ENCODE data around the gene PRELID1. TPM values are rescaled to one million over a fixed set of nuclear protein-coding genes. Genes with fewer than 3 reads are reported as not detected.

The PRELID1 gene
- total RNA-seq, 2 donors from 2014 or later, result 161 to 206 TPM

DNA sequence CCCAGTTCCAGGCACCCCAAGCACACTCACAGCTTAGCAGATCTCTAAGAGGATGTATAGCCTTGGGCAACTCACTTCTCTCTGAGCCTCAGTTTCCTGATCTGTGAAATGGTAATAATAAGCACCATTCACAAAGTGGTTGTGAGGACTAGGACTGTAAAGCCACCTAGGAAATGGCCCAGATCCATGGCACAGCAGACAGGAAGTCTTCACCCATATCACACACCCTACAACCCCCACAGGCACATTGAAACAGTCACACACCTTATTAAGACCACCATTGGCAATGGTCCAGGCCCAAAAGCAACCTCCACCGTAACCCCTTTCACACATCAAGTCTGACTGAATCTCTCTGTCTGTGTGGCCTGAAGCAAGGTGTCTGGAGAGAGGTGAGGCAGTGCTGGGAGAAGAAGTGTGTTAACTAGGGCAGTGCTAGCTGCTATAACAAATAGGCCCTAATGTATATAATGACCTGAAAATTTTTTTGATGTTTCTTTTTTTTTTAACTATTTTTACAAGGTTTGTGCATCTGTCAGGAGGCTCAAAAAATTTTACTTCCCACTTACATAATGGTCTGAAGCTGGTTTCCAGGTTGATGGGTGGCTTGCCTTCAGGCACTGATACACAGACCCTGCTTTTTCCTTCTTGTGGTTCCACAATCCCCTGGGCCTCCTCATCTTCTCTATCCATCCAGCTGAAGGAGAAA, 51.7 kb downstream of the PRELID1 start:
- Mint-ChIP-seq H3K27ac (no peak overlapping the region), H3K9me3 (peaks cover 0 to 17% of the 10 kb centered on the region in 2 donors), H3K36me3 (peaks cover 14 to 47% of the 10 kb centered on the region in 2 donors)
- DNase-seq (ENCODE audit: low spot score in 2 of 2), result no peak
- no peak for ATAC-seq

DNA sequence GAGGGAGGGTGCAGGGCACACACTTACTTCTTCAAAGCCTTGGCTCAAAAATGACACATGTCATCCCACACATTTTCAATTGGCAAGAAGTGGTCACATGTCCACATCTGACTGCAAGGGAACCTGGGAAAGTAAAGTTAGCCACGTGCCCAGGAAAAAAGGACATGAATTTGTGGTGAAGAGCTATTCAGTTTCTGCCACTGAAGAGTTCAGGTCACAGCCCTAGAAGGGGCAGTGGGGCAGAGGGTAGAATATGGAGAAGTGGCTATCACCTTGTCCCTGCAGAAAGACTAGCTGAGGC, 52.2 kb downstream of the PRELID1 start:
- peaks cover 0 to 17% of the 10 kb centered on the region in 2 donors for H3K9me3 Mint-ChIP-seq
- no peak overlapping the region for H3K27ac Mint-ChIP-seq
- H3K36me3 Mint-ChIP-seq, result peaks cover 11 to 44% of the 10 kb centered on the region in 2 donors
- DNase-seq (ENCODE audit: low spot score in 2 of 2) (no peak), ATAC-seq (no peak)

Other genes with a start within 250 kb of the PRELID1 start
- gene FGFR4, start 216.9 kb upstream of the PRELID1 start, total RNA-seq, result 1 to 10 TPM in 1 of 2 donors, under 1 TPM in 1; 0.75 to 2.3 TPM
- gene NSD1, start 170.0 kb upstream of the PRELID1 start, total RNA-seq, result 10 to 100 TPM; 62.6 to 80.5 TPM
- 10 to 100 TPM; 14.8 to 21.5 TPM for gene RAB24, start 80 bp upstream of the PRELID1 start, total RNA-seq
- 10 to 100 TPM; 31.4 to 73.9 TPM for gene MXD3, start 8.1 kb downstream of the PRELID1 start, total RNA-seq
- gene LMAN2, start 47.9 kb downstream of the PRELID1 start, total RNA-seq, result 100 to 1,000 TPM in 1 of 2 donors, 10 to 100 TPM in 1; 96.7 to 108 TPM
- gene RGS14, start 54.1 kb downstream of the PRELID1 start, total RNA-seq, result 10 to 100 TPM; 22.0 to 77.6 TPM
- under 1 TPM; 0.07 to 0.19 TPM for gene SLC34A1, start 80.6 kb downstream of the PRELID1 start, total RNA-seq
- gene PFN3, start 96.9 kb downstream of the PRELID1 start, total RNA-seq, result not detected
- 1 to 10 TPM; 2.2 to 9.8 TPM for gene F12, start 105.8 kb downstream of the PRELID1 start, total RNA-seq
- gene GRK6, start 122.9 kb downstream of the PRELID1 start, total RNA-seq, result 100 to 1,000 TPM; 104 to 125 TPM
- 10 to 100 TPM in 1 of 2 donors, 1 to 10 TPM in 1; 4.1 to 11.4 TPM for gene PRR7, start 143.0 kb downstream of the PRELID1 start, total RNA-seq
- 10 to 100 TPM in 1 of 2 donors, 1 to 10 TPM in 1; 5.5 to 20.2 TPM for gene DBN1, start 169.8 kb downstream of the PRELID1 start, total RNA-seq
- gene PDLIM7, start 193.8 kb downstream of the PRELID1 start, total RNA-seq, result 10 to 100 TPM; 44.6 to 47.5 TPM
- gene DOK3, start 206.0 kb downstream of the PRELID1 start, total RNA-seq, result 10 to 100 TPM in 1 of 2 donors, 1 to 10 TPM in 1; 1.8 to 14.9 TPM
- gene DDX41, start 213.2 kb downstream of the PRELID1 start, total RNA-seq, result 100 to 1,000 TPM in 1 of 2 donors, 10 to 100 TPM in 1; 70.1 to 230 TPM